Uterus (tissue), 4 donors: ENCODE results near the gene SCARF2. TPM values are rescaled to one million over a fixed set of nuclear protein-coding genes. Genes with fewer than 3 reads are reported as not detected.

ENCODE experiments used
- DNase-seq, 2 donors: peaks; one replicate each; pipeline ENCODE4 v3.0.0-alpha.2; 2019 to 2020
- H3K27ac ChIP-seq, 2 donors: fragments of 200-600 bp; sonication (generic); 1 replicate in 1 of 2; 2 replicates in 1 of 2; pipeline ENCODE4 v1.5.1; 2016 to 2018
- H3K27me3 ChIP-seq, 2 donors: fragments of 200-600 bp; sonication (generic); one replicate each; pipeline ENCODE4 v1.5.1; 2018 to 2019; ENCODE audit warnings: control low read depth in 1 of 2
- H3K36me3 ChIP-seq, 2 donors: fragments of 200-600 bp; sonication (generic); one replicate each; pipeline ENCODE4 v1.5.1; 2019; ENCODE audit warnings: control low read depth in 1 of 2
- H3K4me1 ChIP-seq, 2 donors: fragments of 200-600 bp; sonication (generic); one replicate each; pipeline ENCODE4 v1.5.1; 2018 to 2019; ENCODE audit warnings: control low read depth in 1 of 2
- H3K4me3 ChIP-seq, 2 donors: fragments of 200-600 bp; sonication (generic); 1 replicate in 1 of 2; 2 replicates in 1 of 2; pipeline ENCODE4 v1.5.1; 2018 to 2019; ENCODE audit warnings: mild to moderate bottlenecking in 1 of 2
- H3K9me3 ChIP-seq, 2 donors: fragments of 200-600 bp; sonication (generic); one replicate each; pipeline ENCODE4 v1.5.1; 2019; ENCODE audit warnings: control low read depth in 1 of 2
- POLR2A ChIP-seq, 2 donors: fragments of 450-650 bp; IDR thresholded peaks; one replicate each; pipeline ENCODE4 v1.6.1; 2016; ENCODE audit warnings: antibody characterized with exemption in 2 of 2, mild to moderate bottlenecking in 1 of 2, moderate library complexity in 1 of 2
- intact Hi-C: fragments of 100-400 bp; cut with DNase I; formaldehyde crosslinking; loops from one replicate; pipeline ENCODE4 v1.15.1; 2023; ENCODE audit warnings: low total_unique reads
- total RNA-seq, 4 donors: library from RNA; depleted of rRNA in 3 of 4; stranded (reverse); fragments of >200 nt in 3 of 4; gene quantifications; one replicate each; pipeline versions ENCODE4 v1.1.0 to v1.2.4, GENCODE V29; 2014 to 2023
- TF ChIP-seq, protein P1 (sequence below), 4 experiments: fragments of 200-600 bp in 2 of 4; fragments of 450-650 bp in 2 of 4; sonication (generic) in 2 of 4; IDR thresholded peaks; one replicate each; pipeline ENCODE4 v1.5.1; 2016 to 2019; ENCODE audit warnings: antibody characterized with exemption in 4 of 4, mild to moderate bottlenecking in 2 of 4, moderate library complexity in 1 of 4
- donor health status: DM: yes; HTN: yes; CAD: no.

SCARF2 gene
- total RNA-seq, 4 donors from 2014 or later: 22.9 to 84.5 (median 30.1) TPM

DNA sequence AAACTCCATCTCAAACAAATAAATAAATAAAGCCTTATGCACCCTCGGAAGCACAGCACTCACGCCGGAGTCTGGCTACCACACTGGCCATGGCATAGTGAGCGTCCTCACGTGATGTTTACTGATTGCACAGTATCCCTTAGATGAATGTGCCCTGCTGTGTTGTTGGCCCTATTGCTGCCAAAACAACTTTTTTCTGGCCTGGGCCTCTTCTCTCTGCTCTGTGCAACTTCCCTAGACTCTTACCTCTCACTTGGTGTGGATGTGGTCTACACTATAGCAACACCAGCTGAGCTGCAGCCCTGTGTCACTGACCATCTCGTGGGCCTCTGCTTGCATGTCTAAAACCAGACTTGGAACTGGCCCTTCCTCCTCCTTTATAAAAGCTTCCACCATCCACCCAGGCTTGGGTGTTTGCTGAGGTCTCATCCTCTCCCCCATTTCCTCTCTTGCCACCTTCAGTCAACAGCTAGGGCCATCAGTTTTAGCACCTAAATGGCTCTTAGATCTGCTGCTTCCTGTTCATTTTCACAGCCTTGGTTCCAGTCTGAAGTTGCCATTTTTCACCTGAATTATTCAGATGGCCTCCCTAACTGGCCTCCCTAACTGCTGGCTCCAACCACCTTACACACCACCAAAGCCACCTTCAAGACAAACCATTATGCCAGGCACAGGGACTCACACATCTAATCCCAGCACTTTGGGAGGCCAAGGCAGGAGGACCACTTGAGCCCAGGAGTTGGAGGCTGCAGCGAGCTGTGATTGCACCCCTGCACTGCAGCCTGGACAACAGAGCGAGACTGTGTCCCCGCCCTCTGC lies 34.5 kb downstream of the SCARF2 start:
- Histone ChIP-seq H3K9me3 (no peaks in the 10 kb centered on the region), H3K4me1 (no peaks in the 10 kb centered on the region), H3K27me3 (no peaks in the 10 kb centered on the region), H3K36me3 (no peaks in the 10 kb centered on the region), H3K4me3 (no peak overlapping the region), H3K27ac (no peak overlapping the region)
- TF ChIP-seq POLR2A (IDR thresholded peaks at IDR 0.05): no peak
- TF ChIP-seq, protein P1, sequence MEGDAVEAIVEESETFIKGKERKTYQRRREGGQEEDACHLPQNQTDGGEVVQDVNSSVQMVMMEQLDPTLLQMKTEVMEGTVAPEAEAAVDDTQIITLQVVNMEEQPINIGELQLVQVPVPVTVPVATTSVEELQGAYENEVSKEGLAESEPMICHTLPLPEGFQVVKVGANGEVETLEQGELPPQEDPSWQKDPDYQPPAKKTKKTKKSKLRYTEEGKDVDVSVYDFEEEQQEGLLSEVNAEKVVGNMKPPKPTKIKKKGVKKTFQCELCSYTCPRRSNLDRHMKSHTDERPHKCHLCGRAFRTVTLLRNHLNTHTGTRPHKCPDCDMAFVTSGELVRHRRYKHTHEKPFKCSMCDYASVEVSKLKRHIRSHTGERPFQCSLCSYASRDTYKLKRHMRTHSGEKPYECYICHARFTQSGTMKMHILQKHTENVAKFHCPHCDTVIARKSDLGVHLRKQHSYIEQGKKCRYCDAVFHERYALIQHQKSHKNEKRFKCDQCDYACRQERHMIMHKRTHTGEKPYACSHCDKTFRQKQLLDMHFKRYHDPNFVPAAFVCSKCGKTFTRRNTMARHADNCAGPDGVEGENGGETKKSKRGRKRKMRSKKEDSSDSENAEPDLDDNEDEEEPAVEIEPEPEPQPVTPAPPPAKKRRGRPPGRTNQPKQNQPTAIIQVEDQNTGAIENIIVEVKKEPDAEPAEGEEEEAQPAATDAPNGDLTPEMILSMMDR (IDR thresholded peaks at IDR 0.05): no peak
- intact Hi-C loops: no loop called here
- DNase-seq: no peak

DNA sequence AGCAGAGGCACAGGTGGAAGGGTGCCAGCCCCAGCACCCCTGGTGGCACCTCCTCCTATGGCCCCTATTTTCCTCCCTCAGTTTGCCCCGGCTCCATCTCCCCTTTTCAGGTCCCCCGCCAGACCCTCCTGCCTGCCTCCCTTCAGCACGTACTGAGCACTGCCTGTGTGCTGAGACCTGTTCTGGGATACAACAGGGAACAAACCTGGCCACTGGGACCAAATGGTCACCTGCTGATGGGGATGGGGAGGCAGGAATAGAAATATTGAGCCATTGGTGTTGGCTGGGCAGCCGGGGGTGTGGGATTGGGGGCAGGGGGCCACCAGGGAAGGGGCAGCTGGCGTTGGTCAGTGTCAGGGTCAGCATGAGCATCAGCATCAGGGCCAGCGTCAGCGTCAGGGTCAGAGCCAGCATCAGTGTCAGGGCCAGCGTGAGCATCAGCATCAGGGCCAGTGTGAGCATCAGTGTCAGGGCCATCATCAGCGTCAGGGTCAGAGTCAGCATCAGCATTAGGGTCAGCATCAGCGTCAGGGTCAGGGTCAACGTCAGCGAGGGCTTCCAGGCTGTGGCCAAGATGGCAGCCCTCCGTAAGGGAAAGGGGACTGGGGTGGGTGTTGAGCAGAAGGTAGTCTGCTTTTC lies 36.1 kb downstream of the SCARF2 start:
- Histone ChIP-seq H3K4me1 (no peaks in the 10 kb centered on the region), H3K36me3 (no peaks in the 10 kb centered on the region), H3K9me3 (no peaks in the 10 kb centered on the region), H3K4me3 (no peak overlapping the region), H3K27ac (no peak overlapping the region), H3K27me3 (no peaks in the 10 kb centered on the region)
- intact Hi-C loops: no loop called here
- no peak for TF ChIP-seq POLR2A (IDR thresholded peaks at IDR 0.05)
- TF ChIP-seq, protein P1 (IDR thresholded peaks at IDR 0.05): no peak
- no peak for DNase-seq

DNA sequence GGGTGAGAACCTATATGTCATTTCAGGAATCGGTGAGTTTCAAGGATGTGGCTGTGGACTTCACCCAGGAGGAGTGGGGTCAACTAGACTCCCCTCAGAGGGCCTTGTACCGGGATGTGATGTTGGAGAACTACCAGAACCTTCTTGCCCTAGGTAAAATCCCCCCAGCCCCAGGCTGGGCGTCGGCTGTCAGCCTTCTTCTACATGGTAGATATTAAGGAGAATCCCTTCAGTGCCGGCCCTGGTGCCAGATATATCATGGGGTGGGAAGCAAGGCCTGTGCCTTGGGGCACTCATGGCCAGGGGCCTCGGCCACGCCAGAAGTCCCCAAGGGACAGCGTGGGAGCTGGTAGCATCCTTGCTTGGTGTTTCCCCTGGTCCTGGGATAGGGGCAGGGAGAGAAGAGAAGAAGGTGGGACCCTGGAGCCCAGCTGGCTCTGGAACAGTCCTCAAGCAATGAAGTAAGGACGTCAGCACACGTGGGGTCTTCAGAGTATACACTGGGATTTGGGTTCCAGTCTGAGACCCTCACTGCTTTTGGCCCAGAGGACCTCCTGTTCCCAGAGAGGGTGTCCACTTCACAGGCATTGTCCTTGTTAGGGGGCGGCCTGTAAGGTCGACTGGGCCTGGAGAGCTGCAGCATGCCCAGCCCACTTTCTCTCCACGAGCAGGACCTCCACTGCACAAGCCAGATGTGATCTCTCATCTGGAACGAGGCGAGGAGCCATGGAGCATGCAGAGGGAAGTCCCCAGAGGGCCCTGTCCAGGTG lies 36.8 kb downstream of the SCARF2 start:
- H3K27me3 ChIP-seq: no peaks in the 10 kb centered on the region
- no peak overlapping the region for H3K4me3 ChIP-seq
- intact Hi-C loops: no loop called here
- no peaks in the 10 kb centered on the region for H3K36me3 ChIP-seq
- H3K27ac ChIP-seq: no peak overlapping the region
- TF ChIP-seq POLR2A (IDR thresholded peaks at IDR 0.05): no peak
- TF ChIP-seq, protein P1 (IDR thresholded peaks at IDR 0.05): no peak
- H3K9me3 ChIP-seq: no peaks in the 10 kb centered on the region
- H3K4me1 ChIP-seq: peaks cover 0 to 5% of the 10 kb centered on the region in 2 donors
- no peak for DNase-seq

DNA sequence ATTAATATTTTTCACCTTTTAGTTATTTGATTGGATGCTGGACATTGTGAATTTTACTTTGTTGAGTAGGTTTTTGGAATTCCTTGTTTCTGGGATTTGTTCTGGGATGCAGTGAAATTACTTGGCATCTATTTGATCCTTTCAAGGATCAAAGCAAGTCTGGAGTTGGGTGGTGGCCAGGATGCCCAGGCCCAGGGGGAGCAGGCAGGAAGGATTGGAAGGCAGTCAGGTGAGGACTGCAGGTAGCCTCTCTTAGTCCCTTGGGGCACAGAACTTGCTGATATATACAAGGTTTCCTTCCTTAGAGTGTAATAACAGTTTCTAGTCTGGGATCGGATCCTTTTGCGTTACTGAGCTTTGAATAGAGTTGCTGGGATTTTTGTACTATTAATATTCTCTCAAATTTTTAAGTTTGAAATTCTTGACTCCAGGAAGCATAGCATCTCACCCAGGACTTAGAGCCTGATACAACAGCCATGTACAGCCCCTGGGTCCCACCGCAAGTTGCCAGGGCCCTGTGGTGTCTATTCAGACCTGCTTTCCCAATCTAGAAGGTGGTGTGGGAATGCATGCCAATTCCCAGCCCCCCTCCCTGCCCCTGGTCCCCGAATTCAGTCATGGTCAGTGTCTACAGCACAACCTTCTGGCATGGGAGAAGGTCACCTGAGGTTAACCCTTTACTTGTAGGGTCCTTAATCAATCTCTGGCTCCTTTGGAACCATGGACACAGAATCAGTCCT lies 37.6 kb downstream of the SCARF2 start:
- Histone ChIP-seq H3K9me3 (no peaks in the 10 kb centered on the region), H3K4me1 (peaks cover 0 to 13% of the 10 kb centered on the region in 2 donors), H3K36me3 (no peaks in the 10 kb centered on the region), H3K4me3 (no peak overlapping the region), H3K27me3 (no peaks in the 10 kb centered on the region), H3K27ac (no peak overlapping the region)
- no peak for TF ChIP-seq POLR2A (IDR thresholded peaks at IDR 0.05)
- TF ChIP-seq, protein P1 (IDR thresholded peaks at IDR 0.05): no peak
- DNase-seq: no peak
- intact Hi-C loops: no loop called here
